T follicular helper cell (primary cell): ENCODE results near the gene HNRNPCL1.
"Not testable (repeated sequence)": the region's sequence is repeated elsewhere in the genome, so short reads cannot be mapped to it uniquely, and the experiment has no call there.

Experiments
- DNase-seq: peaks from one replicate; pipeline ENCODE4 v3.0.0-alpha.2; 2020; ENCODE audit warnings: low read depth
- total RNA-seq, 2 experiments: gene quantifications; one replicate each; lab custom pipeline; 2026; lab: John Stamatoyannopoulos, UW

HNRNPCL1 gene
- total RNA-seq, result 0 to 0.17 reads per million in 2 experiments

GRCh38 chr1:12848620-12849019 is at the start of gene HNRNPCL1:
Gene HNRNPCL1, minus strand, starts transcription at chr1:12848720. Its CDS starts 431 bp downstream, at chr1:12848289.
- not testable (repeated sequence) for DNase-seq

- DNase-seq, result not testable (repeated sequence)
Observed at GRCh38 chr1:12898170-12898569, 49.6 kb upstream of the HNRNPCL1 start, which contains the start of gene PRAMEF10. Gene PRAMEF10, minus strand, starts transcription at chr1:12898270. Its CDS starts 2,423 bp downstream, at chr1:12895847.

- not testable (repeated sequence) for DNase-seq
Observed at GRCh38 chr1:12886101-12886500, 37.6 kb upstream of the HNRNPCL1 start, which contains the start of gene PRAMEF4. Gene PRAMEF4, minus strand, starts transcription at chr1:12886201. Its CDS starts 2,807 bp downstream, at chr1:12883394.

DNA sequence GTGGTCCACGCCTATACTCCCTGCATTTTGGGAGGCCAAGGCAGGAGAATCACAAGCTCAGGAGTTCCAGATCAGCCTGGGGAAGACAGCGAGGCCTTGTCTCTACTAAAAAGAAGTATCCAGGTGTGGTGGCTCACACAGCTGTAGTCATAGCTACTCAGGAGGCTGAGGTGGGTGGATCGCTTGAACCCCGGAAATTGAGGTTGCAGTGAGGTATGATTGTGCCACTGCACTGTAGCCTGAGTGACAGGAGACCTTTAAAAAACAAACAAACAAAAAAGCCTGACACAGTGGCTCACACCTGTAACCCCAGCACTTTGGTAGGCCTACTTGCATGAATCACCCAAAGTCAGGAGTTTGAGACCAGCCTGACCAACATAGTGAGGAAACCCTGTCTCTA is 29.9 kb upstream of the HNRNPCL1 start:
- not testable (repeated sequence) for DNase-seq

GRCh38 chr1:12863131-12863880 is 14.8 kb upstream of the HNRNPCL1 start:
- DNase-seq, result not testable (repeated sequence)

DNA sequence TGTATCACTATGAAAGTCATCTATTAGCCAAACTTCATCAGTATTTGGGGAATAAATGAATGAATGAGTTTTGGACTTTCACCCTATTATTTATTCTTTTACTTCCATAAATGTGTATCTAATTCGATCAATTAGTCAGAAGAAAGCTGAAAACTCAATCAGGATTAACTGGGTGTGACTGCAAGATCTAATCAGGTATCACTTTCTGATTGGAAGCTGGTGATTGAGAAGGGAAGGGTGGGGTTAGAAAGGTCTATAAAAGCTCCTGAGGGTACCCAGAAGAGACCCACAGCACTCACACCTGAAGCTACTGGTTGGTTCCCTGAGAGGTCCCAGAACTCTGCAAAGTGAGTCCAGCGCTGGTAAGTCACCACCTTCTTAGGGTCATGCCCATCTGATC is 8.3 kb upstream of the HNRNPCL1 start, which contains the start of gene PRAMEF2:
PRAMEF2 (plus strand) TSS at position 301 of the 400 bp plus-strand sequence. CDS start 1,924 bp downstream, outside the sequence.
- DNase-seq, result not testable (repeated sequence)

DNA sequence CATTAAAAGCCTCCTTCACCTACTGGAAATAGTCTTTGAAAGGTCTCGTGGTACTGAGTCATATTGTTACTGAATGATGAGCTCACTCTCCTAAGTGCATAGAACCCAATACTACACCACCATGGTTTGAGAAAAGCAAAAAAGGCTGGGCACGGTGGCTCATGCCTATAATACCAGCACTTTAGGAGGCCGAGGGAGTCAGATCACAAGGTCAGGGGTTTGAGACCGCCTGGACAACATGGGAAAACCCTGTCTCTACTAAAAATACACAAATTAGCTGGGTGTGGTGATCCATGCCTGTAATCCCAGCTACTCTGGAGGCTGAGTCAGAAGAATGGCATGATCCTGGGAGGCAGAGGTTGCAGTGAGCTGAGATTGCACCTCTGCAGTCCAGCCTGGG is 3.3 kb upstream of the HNRNPCL1 start:
- DNase-seq, result no peak

GRCh38 chr1:12833251-12833650 is 15.3 kb downstream of the HNRNPCL1 start:
- not testable (repeated sequence) for DNase-seq

- not testable (repeated sequence) for DNase-seq
Observed at GRCh38 chr1:12831310-12831709, 17.2 kb downstream of the HNRNPCL1 start, which contains the start of gene PRAMEF11. Gene PRAMEF11, minus strand, starts transcription at chr1:12831410. Its CDS starts 2,621 bp downstream, at chr1:12828789.

GRCh38 chr1:12819061-12819460 is 29.5 kb downstream of the HNRNPCL1 start:
- DNase-seq, result not testable (repeated sequence)

GRCh38 chr1:12811409-12811784 is 37.1 kb downstream of the HNRNPCL1 start:
- DNase-seq, result no peak

- DNase-seq, result no peak
Observed at GRCh38 chr1:12810691-12811408, 37.7 kb downstream of the HNRNPCL1 start.

- DNase-seq, result no peak
Observed at GRCh38 chr1:12809933-12810332, 38.6 kb downstream of the HNRNPCL1 start.

DNA sequence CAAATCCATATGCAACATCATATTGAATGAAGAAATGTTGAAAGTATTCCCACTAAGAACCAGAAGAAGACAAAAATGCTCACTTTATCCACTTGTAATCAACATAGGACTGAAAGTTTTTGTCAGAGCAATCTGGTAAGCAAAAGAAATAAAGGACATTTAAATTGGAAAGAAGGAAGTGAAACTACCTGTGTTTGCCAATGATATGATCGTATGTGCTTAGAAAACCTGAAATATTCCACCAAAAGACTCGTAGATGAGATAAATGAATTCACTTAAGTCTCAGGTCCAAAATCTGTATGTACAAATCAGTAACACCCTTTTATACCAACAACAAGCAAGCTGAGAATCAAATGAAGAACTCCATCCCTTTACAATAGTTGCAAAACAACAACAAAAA is 48.8 kb downstream of the HNRNPCL1 start:
- DNase-seq, result no peak

DNA sequence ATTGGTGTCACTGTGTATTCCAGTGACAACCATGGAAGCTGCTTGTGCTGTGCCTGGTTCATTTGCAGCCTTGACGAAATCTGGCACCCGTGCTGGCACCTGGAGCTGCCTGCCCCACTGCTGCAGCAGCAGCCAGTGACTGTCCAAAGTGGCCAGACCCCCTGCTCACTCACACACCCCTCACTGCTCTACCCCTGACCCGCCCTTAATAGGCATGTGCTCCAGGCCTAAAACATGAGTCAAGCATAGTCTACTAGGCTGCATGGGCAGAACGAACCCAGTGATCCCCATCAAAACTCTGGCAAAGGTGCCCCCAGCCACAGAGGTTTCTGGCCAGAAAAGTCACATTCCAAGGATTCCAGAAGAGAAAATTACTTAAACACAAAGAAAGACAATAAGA is 49.6 kb downstream of the HNRNPCL1 start:
- DNase-seq, result no peak
